ENCODE data around the gene MAPT.

DNA sequence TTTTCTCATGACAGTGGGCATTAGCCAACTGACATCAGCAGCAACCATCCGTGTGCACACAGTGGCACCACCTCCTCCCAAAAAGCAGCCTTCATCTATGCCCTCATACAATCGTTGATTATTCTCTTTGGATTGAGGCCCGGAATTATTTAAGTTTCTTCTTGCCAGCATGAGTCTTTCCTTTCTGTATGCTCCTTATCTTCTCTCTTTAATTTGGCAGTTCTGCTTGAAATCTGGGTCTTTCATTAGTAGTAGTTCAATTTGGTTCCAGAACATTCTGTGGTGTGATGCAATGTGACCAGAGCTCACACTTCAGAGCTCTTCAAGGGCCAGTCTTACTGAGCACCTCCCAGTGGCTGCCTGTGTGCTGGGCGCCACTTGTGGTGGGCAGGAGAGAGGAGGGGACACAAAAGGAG lies 52.5 kb downstream of the MAPT start:
- TF ChIP-seq, protein P1, sequence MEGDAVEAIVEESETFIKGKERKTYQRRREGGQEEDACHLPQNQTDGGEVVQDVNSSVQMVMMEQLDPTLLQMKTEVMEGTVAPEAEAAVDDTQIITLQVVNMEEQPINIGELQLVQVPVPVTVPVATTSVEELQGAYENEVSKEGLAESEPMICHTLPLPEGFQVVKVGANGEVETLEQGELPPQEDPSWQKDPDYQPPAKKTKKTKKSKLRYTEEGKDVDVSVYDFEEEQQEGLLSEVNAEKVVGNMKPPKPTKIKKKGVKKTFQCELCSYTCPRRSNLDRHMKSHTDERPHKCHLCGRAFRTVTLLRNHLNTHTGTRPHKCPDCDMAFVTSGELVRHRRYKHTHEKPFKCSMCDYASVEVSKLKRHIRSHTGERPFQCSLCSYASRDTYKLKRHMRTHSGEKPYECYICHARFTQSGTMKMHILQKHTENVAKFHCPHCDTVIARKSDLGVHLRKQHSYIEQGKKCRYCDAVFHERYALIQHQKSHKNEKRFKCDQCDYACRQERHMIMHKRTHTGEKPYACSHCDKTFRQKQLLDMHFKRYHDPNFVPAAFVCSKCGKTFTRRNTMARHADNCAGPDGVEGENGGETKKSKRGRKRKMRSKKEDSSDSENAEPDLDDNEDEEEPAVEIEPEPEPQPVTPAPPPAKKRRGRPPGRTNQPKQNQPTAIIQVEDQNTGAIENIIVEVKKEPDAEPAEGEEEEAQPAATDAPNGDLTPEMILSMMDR (conservative IDR thresholded peaks at IDR 0.05; ENCODE audit: low read depth, low read length): no peak
- TF ChIP-seq, protein P2, sequence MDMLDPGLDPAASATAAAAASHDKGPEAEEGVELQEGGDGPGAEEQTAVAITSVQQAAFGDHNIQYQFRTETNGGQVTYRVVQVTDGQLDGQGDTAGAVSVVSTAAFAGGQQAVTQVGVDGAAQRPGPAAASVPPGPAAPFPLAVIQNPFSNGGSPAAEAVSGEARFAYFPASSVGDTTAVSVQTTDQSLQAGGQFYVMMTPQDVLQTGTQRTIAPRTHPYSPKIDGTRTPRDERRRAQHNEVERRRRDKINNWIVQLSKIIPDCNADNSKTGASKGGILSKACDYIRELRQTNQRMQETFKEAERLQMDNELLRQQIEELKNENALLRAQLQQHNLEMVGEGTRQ (IDR thresholded peaks at IDR 0.05; ENCODE audit: low read depth, low read length): no peak
- no peak for TF ChIP-seq POLR2A (IDR thresholded peaks at IDR 0.05; ENCODE audit: low read depth, low read length)
- no peak for TF ChIP-seq MXI1 (IDR thresholded peaks at IDR 0.05; ENCODE audit: borderline replicate concordance, low read depth, low read length)
- TF ChIP-seq SMC3 (IDR thresholded peaks at IDR 0.05; ENCODE audit: low read depth, low read length): no peak
- no peak for TF ChIP-seq FOS (IDR thresholded peaks at IDR 0.05; ENCODE audit: low read depth, low read length)
- TF ChIP-seq RFX5 (IDR thresholded peaks at IDR 0.05; ENCODE audit: low read depth, low read length): no peak
- no peak for TF ChIP-seq BHLHE40 (IDR thresholded peaks at IDR 0.05; ENCODE audit: low read depth, low read length)
- TF ChIP-seq MAFK (IDR thresholded peaks at IDR 0.05; ENCODE audit: low read depth, low read length): no peak
- TF ChIP-seq MAZ (IDR thresholded peaks at IDR 0.05; ENCODE audit: borderline replicate concordance, low read depth, low read length): no peak
- no peak for TF ChIP-seq CHD1 (IDR thresholded peaks at IDR 0.05; ENCODE audit: low read depth, low read length)
- TF ChIP-seq RAD21 (IDR thresholded peaks at IDR 0.05; ENCODE audit: low read length): no peak

Data from IMR-90 (cell line).